Activated CD8-positive, alpha-beta memory T cell treated with anti-CD3 and anti-CD28 coated beads, Interleukin-2, amount 10 ng/mL, durations not matched to agents 7 days and 5 days (primary cell): ENCODE measurements around the gene PAM. TPM values are rescaled to one million over a fixed set of nuclear protein-coding genes. Genes with fewer than 3 reads are reported as not detected.

Experiments used
- ATAC-seq: fragments of 150-1000 bp; cut with Tn5 transposase; one replicate; pipeline ENCODE4 v1.10.0; 2021; ENCODE audit warnings: moderate library complexity
- CTCF ChIA-PET: fragments of 350-600 bp; sonication (Branson Sonifier 250); formaldehyde crosslinking; loops from one replicate; lab custom pipeline; 2021; ENCODE audit warnings: antibody characterized with exemption; lab: Charles Lee
- DNase-seq: peaks from one replicate; pipeline ENCODE4 v3.0.0-alpha.2; 2020
- H3K27ac Mint-ChIP-seq: one replicate; pipeline ENCODE4 v1.8.0; 2021; ENCODE audit warnings: mild to moderate bottlenecking, mixed read lengths
- H3K27me3 Mint-ChIP-seq: one replicate; pipeline ENCODE4 v1.8.0; 2021; ENCODE audit warnings: mixed read lengths
- H3K36me3 Mint-ChIP-seq: one replicate; pipeline ENCODE4 v1.8.0; 2021; ENCODE audit warnings: mild to moderate bottlenecking, mixed read lengths
- H3K4me1 Mint-ChIP-seq: one replicate; pipeline ENCODE4 v1.8.0; 2021; ENCODE audit warnings: mixed read lengths
- H3K4me3 Mint-ChIP-seq: one replicate; pipeline ENCODE4 v1.8.0; 2021; ENCODE audit warnings: mild to moderate bottlenecking, moderate library complexity, mixed read lengths
- H3K9me3 Mint-ChIP-seq: one replicate; pipeline ENCODE4 v1.8.0; 2022; ENCODE audit warnings: low read depth, mixed read lengths
- total RNA-seq, 2 experiments: library from RNA; stranded (reverse); gene quantifications; one replicate each; pipeline ENCODE4 v1.2.3, GENCODE V29; 2021

PAM gene
- total RNA-seq, 2 experiments from 2014 or later = 29.7 to 31.5 TPM

DNA sequence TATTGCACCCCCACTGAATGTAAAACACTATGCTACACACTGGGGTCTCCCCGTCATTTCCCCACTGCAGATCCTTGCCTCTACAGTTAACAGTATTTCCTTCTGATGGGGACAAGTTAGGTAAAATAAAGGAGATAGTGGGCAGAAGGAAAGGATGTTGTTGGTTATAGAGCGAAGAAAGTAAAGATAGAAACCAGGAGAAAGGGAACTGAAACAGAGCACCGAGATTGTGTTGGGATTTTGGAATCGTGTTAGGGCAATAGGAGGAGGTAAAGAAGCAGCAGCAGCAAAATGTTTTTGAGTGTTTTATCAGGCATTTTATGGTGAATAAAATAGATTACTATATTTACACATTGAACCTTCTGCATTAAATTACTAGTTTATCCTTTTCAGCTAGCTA lies 60.0 kb downstream of the PAM start:
- Mint-ChIP-seq H3K36me3 (peaks cover 1% of the 10 kb centered on the region), H3K27ac (no peak overlapping the region), H3K4me1 (peaks cover 17% of the 10 kb centered on the region), H3K4me3 (no peak overlapping the region), H3K27me3 (no peaks in the 10 kb centered on the region), H3K9me3 (no peaks in the 10 kb centered on the region)
- CTCF ChIA-PET = interaction anchor here (0.7 kb wide), 1 partner anchor 15 kb away, joined by 3 read pairs; no protein-coding TSS in a partner anchor
- DNase-seq (no peak), ATAC-seq (no peak)

DNA sequence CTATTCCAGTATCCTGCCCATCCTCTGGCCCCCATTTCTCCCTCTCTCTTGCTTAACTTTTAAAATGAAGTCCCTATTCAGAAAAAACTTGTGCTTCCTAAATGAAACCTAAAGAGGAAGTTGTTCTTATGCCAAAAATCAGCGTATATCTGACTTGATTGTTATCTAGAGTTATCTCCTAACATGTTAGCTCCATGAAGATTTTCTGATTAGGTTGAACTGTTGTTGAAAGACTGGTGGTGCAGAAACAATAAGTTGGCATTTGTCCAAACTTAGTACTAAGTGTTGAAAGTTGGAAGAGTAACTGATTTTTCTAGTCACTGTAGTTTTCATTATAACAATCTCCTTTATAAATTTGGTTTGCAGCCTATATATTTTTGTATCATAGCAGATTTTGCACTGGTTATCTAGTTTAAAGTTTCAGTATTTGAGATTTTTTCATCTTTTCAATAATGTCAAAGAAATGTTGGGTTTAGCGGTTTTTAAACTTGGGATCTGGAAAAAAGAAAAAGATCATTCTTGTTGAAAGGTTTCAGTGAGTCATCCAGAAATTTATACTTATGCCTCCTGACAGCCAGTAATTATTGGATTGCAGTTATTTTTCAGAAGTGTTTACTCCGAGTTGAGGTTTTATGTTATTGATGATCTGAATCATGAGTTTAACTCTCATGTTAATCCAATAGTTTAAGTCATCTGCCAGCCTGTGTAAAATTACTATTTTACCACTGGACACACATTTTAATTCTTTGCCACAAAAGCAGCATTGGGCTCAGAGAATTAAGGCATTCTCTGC lies 60.6 kb downstream of the PAM start:
- Mint-ChIP-seq H3K27ac (no peak overlapping the region), H3K9me3 (no peaks in the 10 kb centered on the region), H3K36me3 (peaks cover 1% of the 10 kb centered on the region), H3K4me1 (peaks cover 17% of the 10 kb centered on the region), H3K27me3 (no peaks in the 10 kb centered on the region), H3K4me3 (no peak overlapping the region)
- no peak for ATAC-seq
- no peak for DNase-seq
- CTCF ChIA-PET = interaction anchor here (0.7 kb wide), 1 partner anchor 15 kb away, joined by 3 read pairs; no protein-coding TSS in a partner anchor

DNA sequence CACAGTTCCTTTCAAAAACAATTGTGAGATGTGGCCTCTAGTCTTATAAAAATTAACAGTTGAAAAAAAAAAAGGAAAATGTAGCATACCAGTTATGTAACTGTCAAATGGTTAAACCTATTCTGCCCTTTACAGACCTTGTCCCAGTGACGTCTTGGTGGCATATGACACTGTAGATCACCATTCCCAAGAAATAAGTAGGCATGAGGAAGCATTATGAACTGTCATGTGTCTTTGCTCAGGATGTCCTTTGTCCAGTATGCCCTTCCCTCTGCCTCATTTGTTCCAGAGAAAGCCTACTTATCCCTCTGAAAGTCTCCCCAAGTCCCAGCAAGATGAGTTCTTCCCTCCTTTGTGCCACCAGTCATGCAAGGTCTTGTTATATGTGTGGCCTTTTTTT lies 63.2 kb downstream of the PAM start:
- CTCF ChIA-PET = no interaction called here
- no peaks in the 10 kb centered on the region for H3K27me3 Mint-ChIP-seq
- no peak overlapping the region for H3K4me3 Mint-ChIP-seq
- H3K9me3 Mint-ChIP-seq = no peaks in the 10 kb centered on the region
- H3K4me1 Mint-ChIP-seq = peaks cover 17% of the 10 kb centered on the region
- no peak overlapping the region for H3K27ac Mint-ChIP-seq
- ATAC-seq (no peak), DNase-seq (no peak)
- H3K36me3 Mint-ChIP-seq = peaks cover 1% of the 10 kb centered on the region

GRCh38 chr5:102818934-102819333 lies 63.8 kb downstream of the PAM start:
- CTCF ChIA-PET = no interaction called here
- Mint-ChIP-seq H3K4me3 (no peak overlapping the region), H3K36me3 (peaks cover 1% of the 10 kb centered on the region), H3K27me3 (no peaks in the 10 kb centered on the region), H3K27ac (no peak overlapping the region), H3K9me3 (no peaks in the 10 kb centered on the region), H3K4me1 (peaks cover 17% of the 10 kb centered on the region)
- DNase-seq = no peak
- no peak for ATAC-seq

- no peak overlapping the region for H3K4me3 Mint-ChIP-seq
- H3K36me3 Mint-ChIP-seq = peaks cover 1% of the 10 kb centered on the region
- DNase-seq (no peak), ATAC-seq (no peak)
- peaks cover 17% of the 10 kb centered on the region for H3K4me1 Mint-ChIP-seq
- CTCF ChIA-PET = no interaction called here
- no peaks in the 10 kb centered on the region for H3K27me3 Mint-ChIP-seq
- H3K27ac Mint-ChIP-seq = no peak overlapping the region
- no peaks in the 10 kb centered on the region for H3K9me3 Mint-ChIP-seq
Measured at GRCh38 chr5:102819634-102820033, 64.5 kb downstream of the PAM start.

DNA sequence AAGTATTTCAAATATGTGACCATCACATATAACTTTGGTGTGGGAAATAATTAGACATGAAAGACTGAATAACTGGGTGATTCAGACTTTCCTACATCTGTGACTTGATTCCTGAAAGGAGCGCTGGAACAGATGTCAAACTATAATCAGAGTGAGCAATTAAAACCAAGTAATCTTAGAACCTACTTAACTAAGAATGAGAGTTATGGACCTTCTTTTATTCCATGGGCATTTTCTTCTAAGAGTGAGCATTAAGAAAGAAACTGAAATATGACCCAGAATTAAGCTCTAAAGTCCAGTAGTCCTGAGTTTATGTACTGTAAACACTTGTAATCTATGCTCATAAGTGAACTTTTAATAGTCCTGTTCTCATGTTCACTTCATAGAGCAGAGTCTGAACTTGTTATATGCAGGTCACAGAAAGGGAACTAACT lies 68.4 kb downstream of the PAM start:
- no peak overlapping the region for H3K27ac Mint-ChIP-seq

GRCh38 chr5:102826629-102827028 lies 71.5 kb downstream of the PAM start:
- ATAC-seq (no peak), DNase-seq (no peak)
- Mint-ChIP-seq H3K27ac (no peak overlapping the region), H3K4me3 (no peak overlapping the region), H3K4me1 (no peaks in the 10 kb centered on the region), H3K9me3 (no peaks in the 10 kb centered on the region), H3K36me3 (peaks cover 4% of the 10 kb centered on the region), H3K27me3 (no peaks in the 10 kb centered on the region)
- CTCF ChIA-PET = no interaction called here

More for the DNA sequence above, 68.4 kb downstream of the PAM start:
- CTCF ChIA-PET = interaction anchor here (1.4 kb wide), 1 partner anchor 48 kb away, joined by 3 read pairs; no protein-coding TSS in a partner anchor
- Mint-ChIP-seq H3K4me1 (peaks cover 5% of the 10 kb centered on the region), H3K9me3 (no peaks in the 10 kb centered on the region), H3K4me3 (no peak overlapping the region), H3K36me3 (no peaks in the 10 kb centered on the region), H3K27me3 (no peaks in the 10 kb centered on the region)
- no peak for DNase-seq
- no peak for ATAC-seq

DNA sequence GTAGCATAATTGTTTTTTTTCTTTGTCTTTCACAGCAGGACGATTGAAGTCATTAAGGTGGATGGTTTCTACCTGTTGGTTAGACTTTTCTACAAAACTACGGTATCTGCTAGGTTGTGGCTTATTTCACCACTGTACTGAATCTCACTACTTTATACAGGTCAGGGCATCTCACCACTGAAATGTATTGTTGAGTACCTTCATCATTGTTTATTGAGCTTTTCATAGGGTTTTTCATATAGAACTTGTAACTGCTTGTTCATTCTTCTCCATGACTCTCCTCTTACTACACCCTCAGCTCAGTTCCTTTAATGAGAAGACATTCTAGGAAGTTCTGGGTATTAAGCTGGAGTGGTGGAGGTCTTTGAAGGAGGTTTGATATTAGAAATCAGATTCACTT lies 75.1 kb downstream of the PAM start:
- Mint-ChIP-seq H3K4me3 (no peak overlapping the region), H3K36me3 (peaks cover 8% of the 10 kb centered on the region), H3K4me1 (peaks cover 11% of the 10 kb centered on the region), H3K9me3 (no peaks in the 10 kb centered on the region), H3K27ac (no peak overlapping the region), H3K27me3 (no peaks in the 10 kb centered on the region)
- ATAC-seq = no peak
- CTCF ChIA-PET = interaction anchor here (0.6 to 1.5 kb wide), 2 partner anchors 15 to 27 kb away, joined by 3 to 4 read pairs; no protein-coding TSS in a partner anchor
- DNase-seq = no peak

DNA sequence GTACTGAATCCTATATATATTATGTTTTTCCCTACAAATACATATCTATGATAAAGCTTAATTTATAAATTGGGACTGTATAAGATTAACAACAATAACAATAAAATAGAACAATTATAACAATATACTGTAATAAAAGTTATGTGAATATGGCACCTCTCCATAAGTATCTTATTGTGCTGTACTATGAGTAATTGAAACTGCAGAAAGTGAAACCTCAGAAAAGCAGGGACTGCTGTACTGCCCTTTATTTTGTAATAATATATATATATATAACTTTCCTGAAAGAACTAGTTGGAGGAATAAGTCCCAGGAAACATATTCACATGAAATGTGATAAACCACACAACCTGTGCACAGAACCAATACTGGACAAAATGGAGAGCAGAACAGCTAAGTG lies 77.3 kb downstream of the PAM start:
- Mint-ChIP-seq H3K36me3 (peaks cover 8% of the 10 kb centered on the region), H3K9me3 (no peaks in the 10 kb centered on the region), H3K27me3 (no peaks in the 10 kb centered on the region), H3K27ac (no peak overlapping the region), H3K4me1 (peaks cover 20% of the 10 kb centered on the region), H3K4me3 (no peak overlapping the region)
- ATAC-seq (no peak), DNase-seq (no peak)
- CTCF ChIA-PET = interaction anchor here (0.8 kb wide), 1 partner anchor 151 kb away, joined by 3 read pairs; no protein-coding TSS in a partner anchor

DNA sequence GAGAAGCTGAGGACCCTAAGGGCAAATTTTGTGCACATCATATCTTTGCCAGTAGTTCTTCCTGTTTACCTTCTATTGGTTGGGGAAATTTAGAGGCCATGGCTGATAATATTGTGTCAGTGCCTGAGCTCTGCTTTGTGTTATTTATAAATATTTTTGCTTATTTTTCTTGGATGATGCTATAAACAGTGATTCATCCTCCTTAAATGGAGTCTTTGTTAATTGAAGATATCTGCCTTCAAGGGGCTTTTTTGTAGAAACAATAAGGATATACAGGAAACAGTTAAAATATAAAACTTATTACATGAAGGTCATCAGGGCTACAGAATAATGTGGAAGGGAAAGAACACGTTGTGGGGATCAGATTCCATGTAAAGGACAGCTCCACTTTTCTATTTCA lies 78.0 kb downstream of the PAM start:
- Mint-ChIP-seq H3K4me3 (no peak overlapping the region), H3K9me3 (no peaks in the 10 kb centered on the region), H3K27me3 (no peaks in the 10 kb centered on the region), H3K4me1 (peaks cover 20% of the 10 kb centered on the region), H3K27ac (no peak overlapping the region), H3K36me3 (peaks cover 8% of the 10 kb centered on the region)
- DNase-seq (no peak), ATAC-seq (no peak)
- CTCF ChIA-PET = interaction anchor here (0.8 kb wide), 2 partner anchors 53 to 152 kb away, joined by 3 read pairs; no protein-coding TSS in a partner anchor

- Mint-ChIP-seq H3K27me3 (no peaks in the 10 kb centered on the region), H3K36me3 (peaks cover 8% of the 10 kb centered on the region), H3K4me3 (no peak overlapping the region), H3K4me1 (peaks cover 20% of the 10 kb centered on the region), H3K27ac (no peak overlapping the region), H3K9me3 (no peaks in the 10 kb centered on the region)
- ATAC-seq (no peak), DNase-seq (no peak)
- CTCF ChIA-PET = no interaction called here
Measured at GRCh38 chr5:102834438-102834964, 79.4 kb downstream of the PAM start.

DNA sequence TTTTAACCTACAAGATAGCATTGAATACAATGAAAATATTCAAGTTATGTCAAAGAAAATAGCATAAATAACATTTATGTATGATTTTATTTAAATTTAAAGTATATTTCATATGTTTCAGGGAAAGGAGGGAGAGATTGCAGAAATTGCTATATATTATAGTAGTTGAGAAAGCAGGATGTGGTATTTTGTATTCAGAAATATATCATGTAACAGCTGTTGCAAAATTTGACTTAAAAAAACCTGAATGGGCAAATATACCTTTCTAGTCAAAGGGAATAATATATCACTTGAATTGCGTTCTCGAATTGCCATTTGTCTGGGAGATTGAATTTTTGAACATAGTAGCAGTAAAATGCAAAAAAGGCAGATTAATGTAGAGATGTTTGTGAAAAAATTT lies 80.6 kb downstream of the PAM start:
- peaks cover 5% of the 10 kb centered on the region for H3K36me3 Mint-ChIP-seq
- ATAC-seq (no peak), DNase-seq (no peak)
- no peaks in the 10 kb centered on the region for H3K27me3 Mint-ChIP-seq
- H3K4me3 Mint-ChIP-seq = no peak overlapping the region
- CTCF ChIA-PET = no interaction called here
- H3K9me3 Mint-ChIP-seq = no peaks in the 10 kb centered on the region
- H3K4me1 Mint-ChIP-seq = peaks cover 20% of the 10 kb centered on the region
- no peak overlapping the region for H3K27ac Mint-ChIP-seq

DNA sequence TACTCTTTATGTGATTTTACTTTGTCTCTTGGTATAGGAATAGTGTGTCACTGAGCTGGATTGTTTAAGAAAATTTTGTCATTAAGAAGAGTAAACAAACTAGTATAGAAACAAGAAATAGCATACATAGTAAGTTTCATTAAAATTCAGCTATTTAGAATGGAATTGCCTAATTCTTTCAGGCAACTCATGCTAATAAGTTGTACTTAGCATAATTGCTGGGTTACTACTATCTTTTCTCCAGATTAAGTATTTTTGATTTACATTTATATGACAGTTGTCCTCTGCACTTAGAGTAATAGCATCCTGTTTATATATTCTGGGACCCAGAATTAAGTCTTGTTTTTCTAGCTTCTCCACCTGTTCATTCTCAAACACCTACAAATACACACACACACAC lies 85.9 kb downstream of the PAM start:
- Mint-ChIP-seq H3K4me3 (no peak overlapping the region), H3K4me1 (peaks cover 6% of the 10 kb centered on the region), H3K9me3 (no peaks in the 10 kb centered on the region), H3K27me3 (no peaks in the 10 kb centered on the region), H3K36me3 (peaks cover 2% of the 10 kb centered on the region), H3K27ac (no peak overlapping the region)
- CTCF ChIA-PET = no interaction called here
- ATAC-seq = no peak
- DNase-seq = no peak

DNA sequence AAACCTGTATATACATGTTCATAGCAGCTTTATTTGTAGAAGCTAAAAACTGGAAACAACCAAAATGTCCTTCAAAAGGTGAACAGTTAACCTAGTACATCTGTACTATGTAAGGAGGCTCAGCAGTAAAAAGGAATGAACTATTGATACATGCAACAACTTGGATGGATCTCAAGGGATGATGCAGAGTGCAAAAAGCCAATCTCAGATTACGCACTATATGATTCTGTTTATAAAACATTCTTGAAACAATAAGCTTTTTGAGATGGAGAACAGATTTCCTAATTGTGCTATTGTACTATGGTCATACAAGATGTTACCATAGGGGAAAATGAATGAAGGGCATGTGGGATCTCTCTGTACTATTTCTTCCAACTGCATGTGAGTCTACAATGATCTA lies 88.9 kb downstream of the PAM start:
- H3K27me3 Mint-ChIP-seq = no peaks in the 10 kb centered on the region
- DNase-seq (no peak), ATAC-seq (no peak)
- H3K36me3 Mint-ChIP-seq = peaks cover 9% of the 10 kb centered on the region
- H3K4me1 Mint-ChIP-seq = no peaks in the 10 kb centered on the region
- H3K9me3 Mint-ChIP-seq = peaks cover 2% of the 10 kb centered on the region
- no peak overlapping the region for H3K4me3 Mint-ChIP-seq
- CTCF ChIA-PET = interaction anchor here (1.3 kb wide), 1 partner anchor 11 kb away, joined by 3 read pairs; no protein-coding TSS in a partner anchor
- no peak overlapping the region for H3K27ac Mint-ChIP-seq
